Adipose tissue (tissue), 3 donors: ENCODE data around the gene TLE2. TPM values are rescaled to one million over a fixed set of nuclear protein-coding genes. Genes with fewer than 3 reads are reported as not detected.

Source experiments
- H3K27ac ChIP-seq: one replicate; pipeline ENCODE4 v1.5.1; 2013; ENCODE audit warnings: low read depth, low read length
- WGBS, 3 donors: extraction: QIAGEN DNeasy Blood & Tissue Kit; methylation state at CpG; one replicate each; pipeline ENCODE4 v1.1.7; 2013; 5-methylcytosine and 5-hydroxymethylcytosine counted together
- polyA plus RNA-seq, 3 donors: library from polyadenylated mRNA; stranded (reverse); fragments of 200-250 nt; gene quantifications; one replicate each; pipeline ENCODE4 v1.2.3, GENCODE V29; 2013
- donor health status: healthy with polysubstance abuse.
- donor health status: Bipolar disorder and iron deficiency.
- donor health status: healthy.

The TLE2 gene
- polyA plus RNA-seq, result 10 to 100 TPM; 21.1 to 53.6 (median 25.2) TPM

- no peak within 1 kb of the TSS for H3K27ac ChIP-seq
- WGBS, 3 donors, result 3 to 6% (median 5%) methylated on average over 36 to 85 of the region's 85 CpGs
These were observed at the start of gene TLE2 for GRCh38 chr19:3029065-3029923. Gene TLE2, minus strand, starts transcription at chr19:3029280. Its CDS starts 376 bp downstream, at chr19:3028904.

DNA sequence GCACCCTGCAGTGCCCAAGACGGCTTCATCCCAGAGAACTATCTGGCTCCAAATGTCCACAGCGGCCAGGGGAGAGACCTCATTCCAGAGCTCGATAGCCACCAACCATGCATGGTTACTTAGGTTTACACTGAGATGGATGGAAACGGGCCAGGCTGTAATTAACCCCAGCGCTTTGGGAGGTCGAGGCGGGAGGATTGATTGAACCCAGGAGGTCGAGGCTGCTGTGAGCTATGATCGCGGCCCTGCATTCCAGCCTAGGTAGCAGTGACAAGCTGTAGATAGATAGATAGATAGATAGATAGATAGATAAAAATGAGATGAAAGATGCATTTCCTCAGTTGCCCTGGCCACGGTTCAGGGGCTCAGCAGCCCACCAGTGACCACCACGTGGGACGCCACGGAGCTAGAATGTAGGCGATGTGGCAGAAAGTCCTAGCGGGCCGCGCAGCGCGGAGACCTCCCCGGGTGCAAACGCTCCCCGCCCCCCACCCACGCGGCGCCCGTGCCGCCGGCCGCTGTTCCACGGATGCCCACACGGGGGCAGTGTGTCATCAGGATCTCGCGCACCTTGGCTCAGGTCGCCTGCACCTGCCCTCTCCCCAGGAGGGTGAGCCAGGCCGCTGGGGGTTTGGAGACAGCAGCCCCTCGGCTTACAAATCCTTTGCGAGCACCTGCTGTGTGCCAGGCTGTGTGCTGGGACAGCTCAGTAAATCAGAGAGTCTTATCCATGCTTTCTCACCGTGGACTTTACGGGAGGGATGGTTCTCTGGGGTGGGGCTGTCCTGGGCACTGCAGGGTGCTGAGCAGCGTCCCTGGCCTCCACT lies 46.7 kb upstream of the TLE2 start:
- 10 to 19% (median 13%) methylated on average over 30 to 41 of the region's 41 CpGs for WGBS, 3 donors
- H3K27ac ChIP-seq, result no peak overlapping the region

DNA sequence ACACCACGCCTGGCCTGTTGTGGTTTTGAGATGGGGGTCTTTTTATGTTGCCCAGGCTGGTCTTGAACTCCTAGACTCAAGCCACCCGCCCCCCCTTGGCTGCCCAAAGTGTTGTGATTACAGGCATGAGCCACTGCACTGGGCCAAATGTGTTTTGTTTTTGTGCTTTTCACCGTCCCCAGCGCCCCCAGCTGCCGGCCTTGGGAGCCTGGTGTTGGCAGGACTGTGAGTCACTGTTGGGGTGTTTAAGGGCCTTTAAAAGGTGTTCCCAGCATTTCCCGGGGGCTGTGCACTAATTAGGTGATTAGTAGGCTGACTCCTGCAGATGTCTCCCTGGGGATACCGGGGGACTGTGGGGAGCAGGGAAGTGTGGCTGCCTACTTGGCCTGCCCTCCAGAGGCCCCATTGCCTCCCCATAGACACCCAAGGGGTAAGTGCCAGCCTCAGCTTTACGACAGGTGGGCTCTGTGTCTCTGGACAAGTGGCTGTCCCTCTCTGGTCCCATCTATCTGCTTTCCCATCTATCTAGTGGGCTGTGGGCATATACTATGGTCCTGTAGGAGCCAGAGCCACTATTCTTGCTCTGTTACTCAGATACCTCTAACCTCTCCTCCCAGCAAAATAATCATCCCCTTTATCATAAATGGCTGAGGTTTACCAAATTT lies 45.0 kb upstream of the TLE2 start:
- H3K27ac ChIP-seq, result no peak overlapping the region

DNA sequence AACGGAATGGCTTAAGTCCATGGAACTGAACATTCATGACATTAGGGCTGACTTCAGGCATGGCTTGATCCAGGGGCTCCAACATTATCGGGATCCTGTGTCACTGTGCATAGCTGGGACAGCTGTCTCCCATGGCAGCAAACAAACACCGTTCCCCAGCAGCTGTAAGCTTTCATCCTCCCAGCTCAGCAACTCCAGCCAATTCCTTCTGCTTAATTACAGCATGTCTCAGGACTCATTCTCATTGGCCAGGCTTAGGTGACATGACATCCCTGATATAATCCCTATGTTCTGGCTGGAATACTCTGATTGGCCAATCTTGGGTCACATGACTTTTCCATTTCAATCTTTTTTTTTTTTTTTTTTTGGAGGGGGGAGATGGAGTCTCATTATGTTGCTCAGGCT lies 44.1 kb upstream of the TLE2 start:
- no peak overlapping the region for H3K27ac ChIP-seq
- 28 to 61% (median 51%) methylated on average over 3 of the region's 3 CpGs for WGBS, 3 donors

More for the DNA sequence above, 45.0 kb upstream of the TLE2 start:
- WGBS, 3 donors, result 61 to 77% (median 76%) methylated on average over 8 of the region's 8 CpGs

DNA sequence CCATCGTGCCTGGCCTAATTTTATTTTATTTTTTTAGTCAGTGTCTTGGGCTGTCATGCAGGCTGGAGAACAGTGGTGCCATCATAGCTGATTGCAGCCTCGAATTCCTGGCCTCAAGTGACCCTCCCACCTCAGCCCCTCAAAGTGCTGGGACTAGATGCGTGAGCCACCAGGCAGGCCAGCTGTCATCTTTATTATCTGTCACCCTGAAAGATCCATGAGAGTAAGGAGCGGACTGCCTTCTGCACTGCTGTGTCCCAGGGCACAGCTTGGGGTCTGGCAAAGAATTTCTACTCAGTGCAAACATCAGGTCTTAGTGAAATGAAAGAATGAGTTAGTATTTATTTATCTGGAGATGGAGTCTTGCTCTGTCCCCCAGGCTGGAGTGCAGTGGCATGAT lies 42.7 kb upstream of the TLE2 start:
- WGBS, 3 donors, result 86 to 90% (median 88%) methylated on average over 4 of the region's 4 CpGs
- H3K27ac ChIP-seq, result no peak overlapping the region

DNA sequence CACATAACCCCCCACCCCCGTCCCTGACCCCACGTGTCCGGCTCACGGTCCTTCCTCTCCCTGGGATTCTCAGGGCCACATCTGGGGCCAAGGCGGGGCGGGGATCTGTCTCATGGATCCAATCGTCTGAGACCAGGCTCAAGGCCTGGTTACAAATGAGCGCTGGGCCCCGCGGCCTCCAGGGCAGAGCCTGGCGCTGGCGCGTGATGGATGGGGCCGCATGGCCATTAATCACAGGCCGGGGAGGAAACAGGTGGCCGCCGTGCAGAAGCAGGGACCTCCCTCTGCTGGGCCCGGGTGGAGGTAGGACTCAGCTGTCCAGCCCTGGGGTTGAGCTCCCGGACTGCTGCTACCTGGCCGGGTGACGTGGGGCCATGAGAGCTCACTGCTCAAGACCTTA lies 39.0 kb upstream of the TLE2 start:
- 32 to 58% (median 49%) methylated on average over 21 of the region's 21 CpGs for whole genome bisulfite sequencing, 3 donors
- H3K27ac ChIP-seq, result no peak overlapping the region

DNA sequence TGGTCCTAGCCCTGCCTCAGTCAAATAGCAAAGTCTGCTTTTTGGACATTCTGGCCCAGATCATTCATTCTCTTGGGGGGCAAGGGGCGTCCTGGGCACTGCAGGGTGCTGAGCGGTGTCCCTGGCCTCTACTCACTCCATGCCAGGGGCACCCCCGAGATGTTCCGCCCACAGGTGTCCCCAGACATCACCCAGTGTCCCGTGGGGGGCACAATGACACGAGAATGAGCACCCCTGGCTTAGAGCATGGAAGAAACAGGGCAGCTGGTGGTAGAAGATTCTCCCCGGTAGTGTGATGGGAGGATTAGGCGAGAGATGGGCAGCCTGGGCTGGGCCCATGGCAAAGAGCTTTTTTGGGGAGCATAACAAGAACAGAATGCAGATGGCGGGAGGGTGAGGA lies 38.5 kb upstream of the TLE2 start:
- 86 to 88% (median 88%) methylated on average over 9 of the region's 9 CpGs for whole genome bisulfite sequencing, 3 donors
- no peak overlapping the region for H3K27ac ChIP-seq

GRCh38 chr19:3066482-3067049 lies 37.5 kb upstream of the TLE2 start:
- H3K27ac ChIP-seq, result no peak overlapping the region

DNA sequence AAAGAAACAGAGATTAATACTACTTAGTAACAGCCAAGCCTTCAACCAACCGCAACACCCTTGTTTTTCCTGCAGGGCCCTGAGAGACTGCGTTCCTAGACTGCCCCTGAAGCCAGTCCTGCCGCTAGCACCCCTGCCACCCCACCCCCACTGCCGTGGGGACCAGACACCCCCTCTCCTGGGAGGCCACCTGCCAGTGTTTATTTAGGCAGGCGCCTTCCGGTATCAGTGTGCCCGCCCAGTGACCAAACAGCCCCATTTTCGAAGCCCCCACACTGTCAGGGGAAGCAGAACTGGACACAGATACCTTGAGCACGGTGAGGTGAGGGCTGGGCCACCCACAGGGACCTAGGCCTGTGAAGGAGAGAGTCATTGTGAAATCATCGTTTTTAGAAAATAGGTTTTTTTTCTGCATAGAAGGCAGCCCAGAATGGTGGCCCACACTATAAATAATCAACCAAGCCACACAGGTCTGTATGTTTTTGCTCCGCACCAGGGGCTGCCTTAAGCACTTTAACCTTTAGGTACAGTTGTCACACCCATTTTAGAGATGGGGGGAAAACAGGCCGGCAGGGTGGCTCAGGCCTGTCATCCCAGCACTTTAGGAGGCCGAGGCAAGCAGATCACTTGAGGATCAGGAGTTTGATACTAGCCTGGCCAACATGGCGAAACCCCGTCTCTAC lies 36.7 kb upstream of the TLE2 start:
- H3K27ac ChIP-seq, result no peak overlapping the region
- WGBS, 3 donors, result 36 to 68% (median 67%) methylated on average over 15 of the region's 15 CpGs

More at GRCh38 chr19:3066482-3067049, 37.5 kb upstream of the TLE2 start:
- 82 to 95% (median 91%) methylated on average over 16 of the region's 16 CpGs for WGBS, 3 donors

DNA sequence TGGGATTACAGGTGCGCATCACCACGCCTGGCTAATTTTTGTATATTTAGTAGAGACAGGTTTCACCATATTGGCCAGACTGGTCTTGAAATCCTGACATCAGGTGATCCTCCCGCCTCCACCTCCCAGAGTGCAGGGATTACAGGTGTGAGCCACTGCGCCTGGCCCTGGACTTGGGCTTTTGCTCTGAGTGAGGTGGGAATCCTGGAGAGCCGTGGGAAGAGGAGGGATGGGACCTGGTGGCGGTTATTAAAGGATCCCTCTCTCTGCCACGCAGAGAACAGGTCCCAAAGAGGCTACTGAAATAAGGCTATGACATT lies 34.9 kb upstream of the TLE2 start:
- 87 to 98% (median 96%) methylated on average over 7 of the region's 7 CpGs for WGBS, 3 donors
- no peak overlapping the region for H3K27ac ChIP-seq

GRCh38 chr19:3062165-3063105 lies 33.4 kb upstream of the TLE2 start, which contains the start of gene TLE5:
Gene TLE5, minus strand, starts transcription at chr19:3062495. Its CDS starts 295 bp downstream, at chr19:3062200.
- WGBS, 3 donors, result 1 to 2% (median 1%) methylated on average over 36 to 91 of the region's 111 CpGs
- peak within 1 kb of the TSS; percentile 64 for H3K27ac ChIP-seq

DNA sequence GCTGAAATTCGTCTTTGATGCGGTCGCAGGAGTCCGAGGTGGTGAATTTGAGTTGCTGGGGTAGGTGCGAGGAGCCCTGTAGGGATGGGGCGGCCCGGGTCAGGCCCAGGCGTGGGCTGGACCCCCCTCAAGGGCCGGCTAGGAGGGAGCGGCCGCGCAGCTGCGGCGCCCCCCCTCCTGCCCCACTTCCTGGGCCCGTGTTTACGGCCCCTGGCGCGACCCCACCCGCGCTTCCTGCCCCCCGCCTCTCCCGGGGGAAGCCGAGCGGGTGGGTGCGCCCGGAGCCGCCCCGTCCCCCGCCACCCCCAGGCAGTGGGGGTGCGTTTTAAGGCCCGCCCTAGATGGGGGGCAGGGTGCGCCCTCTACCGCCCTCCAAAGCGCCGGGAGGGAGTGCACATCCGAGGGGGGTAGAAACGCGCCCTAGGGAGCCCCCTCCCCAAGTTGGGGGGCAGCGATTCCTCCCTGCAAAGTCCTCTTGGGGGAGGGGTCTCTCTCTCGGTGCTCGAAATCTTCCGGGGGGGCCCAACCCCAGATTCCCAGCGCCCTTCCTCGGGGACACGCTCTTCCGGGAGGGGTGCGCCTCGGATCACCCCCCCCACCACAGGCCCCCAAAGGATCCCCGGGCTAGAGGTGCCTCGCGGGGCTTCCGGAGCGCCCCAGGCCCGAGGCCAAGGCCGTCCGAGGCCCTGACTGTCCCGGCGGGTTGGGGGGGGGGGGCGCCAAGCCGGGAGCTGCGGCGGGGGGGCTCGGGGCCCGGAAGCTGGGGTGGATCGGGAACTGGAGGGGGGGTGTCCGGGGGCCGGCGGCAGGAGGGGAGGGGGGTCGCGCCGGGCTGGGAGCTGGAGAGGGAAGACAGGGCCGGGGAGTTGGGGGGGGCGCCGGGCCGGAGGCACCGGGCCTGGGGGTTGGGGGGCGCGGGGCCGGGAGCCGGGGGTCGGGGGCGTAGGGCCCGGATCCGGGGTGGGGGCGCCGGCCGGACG lies 32.4 kb upstream of the TLE2 start:
- peak overlapping the region; percentile 64 for H3K27ac ChIP-seq
- 1 to 2% (median 2%) methylated on average over 39 to 73 of the region's 88 CpGs for WGBS, 3 donors

GRCh38 chr19:3060857-3061181 lies 31.7 kb upstream of the TLE2 start:
- 12 to 22% (median 17%) methylated on average over 4 of the region's 4 CpGs for WGBS, 3 donors
- no peak overlapping the region for H3K27ac ChIP-seq

GRCh38 chr19:3059653-3060052 lies 30.6 kb upstream of the TLE2 start:
- WGBS, 3 donors, result 87 to 89% (median 89%) methylated on average over 16 of the region's 16 CpGs
- no peak overlapping the region for H3K27ac ChIP-seq

DNA sequence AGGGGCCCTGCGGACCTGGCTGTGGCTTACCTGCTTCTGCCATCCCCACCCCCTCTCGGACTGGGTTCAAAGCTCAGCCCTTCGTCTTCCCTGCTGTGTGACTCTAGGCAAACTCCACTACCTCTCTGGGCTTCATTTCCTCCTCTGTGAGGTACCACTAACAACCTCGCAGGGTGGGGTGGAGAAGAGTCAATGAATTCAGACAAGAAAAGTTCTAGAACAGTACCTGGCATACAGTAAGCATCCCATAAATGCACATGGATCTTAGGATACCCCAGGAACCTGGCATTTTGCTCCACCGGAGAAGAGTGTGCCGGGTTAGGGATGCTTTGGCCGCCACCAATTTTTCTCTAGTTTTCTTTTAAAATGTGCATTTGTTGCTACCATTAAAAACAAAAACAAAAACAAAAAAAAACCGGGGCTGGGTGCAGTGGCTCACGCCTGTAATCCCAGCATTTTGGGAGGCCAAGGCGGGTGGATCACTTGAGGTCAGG lies 29.8 kb upstream of the TLE2 start:
- 83 to 93% (median 91%) methylated on average over 10 of the region's 10 CpGs for WGBS, 3 donors
- H3K27ac ChIP-seq, result no peak overlapping the region
